ENCODE data around the gene RANBP3. TPM values are rescaled to one million over a fixed set of nuclear protein-coding genes. Genes with fewer than 3 reads are reported as not detected.

The RANBP3 gene
- total and polyA plus RNA-seq, 2 of the 8 experiments (the other 6 are each of a cell fraction or from before 2014, with no cell fraction given), result 95.4 to 122 TPM

- peaks cover 26 to 63% (median 52%) of the 10 kb centered on the region in 4 experiments for H3K36me3 ChIP-seq (ENCODE audit: control insufficient read depth in 2 of 4, insufficient read depth in 4 of 4, low read length in 3 of 4)
- H2AFZ ChIP-seq (ENCODE audit: low read length), result no peak overlapping the region
- peaks cover 4 to 32% of the 10 kb centered on the region in 2 experiments for H4K20me1 ChIP-seq (replicated peaks in 1 of 2; ENCODE audit: control insufficient read depth in 1 of 2, insufficient read depth in 2 of 2, low read length in 2 of 2)
- no peaks in the 10 kb centered on the region for H3K23me2 ChIP-seq (ENCODE audit: low read depth, low read length)
- H4K5ac ChIP-seq (ENCODE audit: insufficient read length, low read depth, low read length), result no peak overlapping the region
- no peaks in the 10 kb centered on the region; a peak in 1 of 7 replicates for H3K27me3 ChIP-seq (replicated peaks in 1 of 4; ENCODE audit: control insufficient read depth in 3 of 4, extremely low read depth in 1 of 4, insufficient read depth in 3 of 4, low read length in 3 of 4)
- H3K27ac ChIP-seq (ENCODE audit: low read depth, low read length), result no peak overlapping the region
- DNase-seq (ENCODE audit: low read depth in 1 of 2, low spot score in 2 of 2) (no peak), FAIRE-seq (no peak)
- no peak overlapping the region for H3K23ac ChIP-seq (ENCODE audit: insufficient read length)
- no peaks in the 10 kb centered on the region for H3K79me1 ChIP-seq (ENCODE audit: low read depth, low read length)
- no peak overlapping the region for H2AK5ac ChIP-seq (ENCODE audit: low read depth, low read length)
- H3K4ac ChIP-seq (replicated peaks; ENCODE audit: insufficient read length, low read depth, low read length), result no peak overlapping the region
- no peak overlapping the region for H2BK120ac ChIP-seq (replicated peaks; ENCODE audit: low read depth, low read length)
- H3K14ac ChIP-seq (ENCODE audit: insufficient read length), result no peak overlapping the region
- no peaks in the 10 kb centered on the region for H3K4me1 ChIP-seq (replicated peaks in 1 of 4; ENCODE audit: control insufficient read depth in 3 of 4, insufficient read depth in 4 of 4, low read length in 3 of 4)
- H2BK12ac ChIP-seq (ENCODE audit: low read depth, low read length), result no peak overlapping the region
- no peak overlapping the region for H3K9ac ChIP-seq (replicated peaks in 1 of 4; ENCODE audit: extremely low read depth in 1 of 4, low read depth in 3 of 4, low read length in 3 of 4)
- H3K56ac ChIP-seq (replicated peaks; ENCODE audit: insufficient read length, low read depth, low read length), result no peak overlapping the region
- H2BK20ac ChIP-seq (ENCODE audit: low read length), result no peak overlapping the region
- POLR2A ChIA-PET (ENCODE audit: partially characterized antibody), result no interaction called here
- no peak overlapping the region for H3K4me3 ChIP-seq (ENCODE audit: extremely low read depth in 1 of 4, insufficient read depth in 2 of 4, low read depth in 3 of 4, low read length in 4 of 4)
- 93% methylated on average over 14 of the region's 14 CpGs; no CpG with 5 or more reads in 1 of the 2 experiments for WGBS, 2 experiments (ENCODE audit: extremely low coverage in 1 of 2, insufficient coverage in 1 of 2, insufficient read length in 1 of 2, insufficient replicate concordance in 2 of 2, low coverage in 1 of 2, low lambda C conversion rate in 2 of 2, missing lambda C conversion rate in 1 of 2)
- no peak overlapping the region for H3K4me2 ChIP-seq (ENCODE audit: insufficient read depth in 1 of 2, low read depth in 2 of 2, low read length in 2 of 2)
- H3K9me3 ChIP-seq (ENCODE audit: insufficient read depth in 2 of 2, low read depth in 1 of 2, low read length in 1 of 2), result no peaks in the 10 kb centered on the region
- CTCF ChIA-PET (ENCODE audit: partially characterized antibody), result interaction anchor here (0.6 to 1.5 kb wide), 2 partner anchors 96 to 944 kb away, joined by 3 to 4 read pairs; no protein-coding TSS in a partner anchor
- H3K79me2 ChIP-seq (ENCODE audit: control insufficient read depth in 1 of 2, insufficient read depth in 2 of 2, low read length in 2 of 2), result no peaks in the 10 kb centered on the region
- no peak overlapping the region for H4K91ac ChIP-seq (replicated peaks; ENCODE audit: insufficient read length, low read length)
- H4K8ac ChIP-seq (ENCODE audit: extremely low read depth, insufficient read depth, low read length), result no peak overlapping the region
- no peak overlapping the region for H2BK5ac ChIP-seq (ENCODE audit: low read depth, low read length)
- H3K18ac ChIP-seq (ENCODE audit: extremely low read depth, low read length), result no peak overlapping the region
- H2BK15ac ChIP-seq (ENCODE audit: low read length), result no peak overlapping the region
- no peak for TF ChIP-seq MAX (IDR thresholded peaks at IDR 0.05)
- TF ChIP-seq POU5F1 (IDR thresholded peaks at IDR 0.05; ENCODE audit: low read depth, low read length), result no peak
- no peak for TF ChIP-seq ZNF274 (IDR thresholded peaks at IDR 0.05; ENCODE audit: borderline replicate concordance, extremely low read depth, low read length)
- no peak for TF ChIP-seq SIRT6 (IDR thresholded peaks at IDR 0.05; ENCODE audit: low read length)
- no peak for TF ChIP-seq TAF1 (IDR thresholded peaks at IDR 0.05; ENCODE audit: low read depth, low read length)
Measured at GRCh38 chr19:5926641-5927440, 51.1 kb downstream of the RANBP3 start.

All from H1 (cell line).